ENCODE measurements around the gene ASXL1. TPM values are rescaled to one million over a fixed set of nuclear protein-coding genes. Genes with fewer than 3 reads are reported as not detected.
A peak's percentile ranks its signal among the peaks of the same experiment; 100 is the strongest.

ASXL1 gene
- total and polyA plus RNA-seq, 10 of the 15 experiments (the other 5 are each of a cell fraction or from before 2014, with no cell fraction given): 11.0 to 87.6 (median 56.8) TPM

GRCh38 chr20:32438331-32438858 is 80.3 kb downstream of the ASXL1 start (continued):
- 0 out of 2 replicates have a peak, but pooled peaks have one; percentile 21 for TF ChIP-seq POLR2AphosphoS2 (IDR thresholded peaks at IDR 0.05; ENCODE audit: low read depth, low read length)

- in situ Hi-C loops (cut with MboI): no loop called here
- FAIRE-seq: no peak
- intact Hi-C loops (cut with micrococcal nuclease; ENCODE audit: unreplicated experiment): no loop called here
- H3K9me3 ChIP-seq (replicated peaks; ENCODE audit: control insufficient read depth, insufficient read depth, low read length): no peaks in the 10 kb centered on the region
- H3K27ac ChIP-seq (ENCODE audit: control insufficient read depth, insufficient read depth): no peak overlapping the region
- no peaks in the 10 kb centered on the region for H3K27me3 ChIP-seq (replicated peaks in 1 of 2; ENCODE audit: control insufficient read depth in 2 of 2, insufficient read depth in 2 of 2, low read length in 1 of 2)
- CTCF ChIA-PET: no interaction called here
- peaks cover 33 to 40% of the 10 kb centered on the region in 2 experiments for H3K36me3 ChIP-seq (ENCODE audit: control insufficient read depth in 2 of 2, insufficient read depth in 2 of 2, low read length in 1 of 2)
- H3K4me1 ChIP-seq (ENCODE audit: control insufficient read depth, insufficient read depth, low read length): no peaks in the 10 kb centered on the region
- no peaks in the 10 kb centered on the region; the same call in 1 of the 2 replicates for H4K20me1 ChIP-seq (ENCODE audit: control insufficient read depth, insufficient read depth)
- BruUV-seq (replicated peaks): no TSS peak
- SMC1A ChIA-PET (ENCODE audit: uncharacterized antibody, unreplicated experiment): interaction anchor here (0.7 to 1.0 kb wide), 3 partner anchors 102 to 404 kb away, joined by 3 read pairs; no protein-coding TSS in a partner anchor
- no peak overlapping the region for H3K4me3 ChIP-seq
- ATAC-seq: no peak
- no peak overlapping the region for H2AFZ ChIP-seq (ENCODE audit: control insufficient read depth, low read depth, low read length)
- H3K4me2 ChIP-seq (ENCODE audit: control insufficient read depth, insufficient read depth): no peak overlapping the region
- H3K9ac ChIP-seq (ENCODE audit: control insufficient read depth, insufficient read depth, low read length): no peak overlapping the region
- no peak for DNase-seq (ENCODE audit: low read depth, low spot score)
- POLR2A ChIA-PET: no interaction called here
- RAD21 ChIA-PET (ENCODE audit: unreplicated experiment): no interaction called here
- 77% methylated on average over 11 of the region's 11 CpGs for WGBS (ENCODE audit: insufficient coverage, insufficient replicate concordance, low lambda C conversion rate, missing lambda C conversion rate)
- H3K79me2 ChIP-seq (ENCODE audit: control insufficient read depth, insufficient read depth, low read length): no peaks in the 10 kb centered on the region
- TF ChIP-seq ETV6 (conservative IDR thresholded peaks at IDR 0.05 in 1 of 2, IDR thresholded peaks at IDR 0.05 in 1 of 2; ENCODE audit: borderline replicate concordance in 1 of 2, low read depth in 1 of 2) (no peak), SMC3 (IDR thresholded peaks at IDR 0.05; ENCODE audit: borderline replicate concordance, low read length) (no peak), HDAC6 (IDR thresholded peaks at IDR 0.05; ENCODE audit: unreplicated experiment) (no peak), SP1 (IDR thresholded peaks at IDR 0.05; ENCODE audit: low read depth, low read length) (no peak), JUNB (IDR thresholded peaks at IDR 0.05) (no peak), CTCF (IDR thresholded peaks at IDR 0.05 in 2 of 3, conservative IDR thresholded peaks at IDR 0.05 in 1 of 3; ENCODE audit: control insufficient read depth in 2 of 3, extremely low read depth in 1 of 3, insufficient read depth in 1 of 3, low read depth in 3 of 3, low read length in 3 of 3) (0 out of 6 replicates have a peak, but pooled peaks of 2 of the 3 experiments have one; percentile 6 to 7), RCOR1 (conservative IDR thresholded peaks at IDR 0.05; ENCODE audit: low read depth, low read length) (no peak), TAF1 (IDR thresholded peaks at IDR 0.05; ENCODE audit: borderline replicate concordance, low read depth, low read length) (no peak), STAT3 (IDR thresholded peaks at IDR 0.05; ENCODE audit: low read depth, low read length) (no peak), RAD21 (IDR thresholded peaks at IDR 0.05; ENCODE audit: insufficient read depth, low read depth, low read length) (peak; percentile 38; the same call in 1 of the 2 replicates), POLR2AphosphoS5 (IDR thresholded peaks at IDR 0.05; ENCODE audit: low read length) (0 out of 2 replicates have a peak, but pooled peaks have one; percentile 12), MEF2B (IDR thresholded peaks at IDR 0.05; ENCODE audit: partially characterized antibody, poor library complexity, severe bottlenecking) (no peak), ZZZ3 (IDR thresholded peaks at IDR 0.05; ENCODE audit: control insufficient read depth, insufficient read length, low read depth) (no peak), CEBPB (IDR thresholded peaks at IDR 0.05; ENCODE audit: borderline replicate concordance in 1 of 2, low read depth in 2 of 2, low read length in 2 of 2) (no peak), POLR2A (IDR thresholded peaks at IDR 0.05; ENCODE audit: low read depth, low read length) (peak; percentile 46; the same call in 1 of the 2 replicates)
These were observed 81.2 kb downstream of the ASXL1 start for GRCh38 chr20:32439132-32439829.
